GM21367 (cell line): ENCODE data around the gene PIMREG.

ENCODE experiments used
- ATAC-seq: cut with Tn5 transposase; IDR thresholded peaks from one replicate; pipeline ENCODE4 v1.9.1; 2021; ENCODE audit not compliant: unreplicated experiment

The PIMREG gene

GRCh38 chr17:6496640-6497441 is 52.6 kb downstream of the PIMREG start:
- no peak for ATAC-seq

DNA sequence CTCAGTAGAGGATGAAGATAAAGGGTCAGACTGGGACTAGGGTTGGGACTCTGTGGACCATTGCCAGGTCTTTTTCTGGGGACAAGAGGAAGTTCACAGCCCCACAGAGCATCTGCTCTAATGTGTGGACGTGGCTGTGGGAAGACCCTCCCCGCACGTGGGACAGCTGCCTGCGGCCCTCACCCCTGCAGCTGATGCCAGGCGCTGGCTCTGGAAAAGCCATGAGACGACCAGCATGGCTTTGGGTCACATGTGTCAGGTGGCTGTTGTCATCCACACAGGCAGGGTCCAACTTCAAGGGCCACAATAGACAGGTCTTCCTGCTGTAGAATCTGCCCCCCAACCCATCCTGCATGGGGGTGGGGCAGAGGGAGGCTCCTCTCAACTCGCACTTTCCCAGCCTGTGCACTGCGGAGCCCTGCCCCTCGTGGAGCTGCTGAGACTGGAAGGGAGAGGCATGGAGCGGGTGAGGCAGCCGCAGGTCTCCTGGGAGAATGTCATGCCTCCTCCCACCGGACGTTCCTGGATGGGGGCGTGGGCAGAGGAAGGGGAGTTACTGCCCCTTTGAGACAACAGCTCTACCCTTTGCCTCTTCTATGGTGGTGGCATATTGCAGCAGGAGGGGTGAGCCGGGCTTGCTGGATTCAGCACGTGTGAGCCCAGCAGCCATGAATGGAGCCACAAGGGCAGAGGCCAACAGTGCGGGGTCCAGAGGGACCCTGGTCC is 53.4 kb downstream of the PIMREG start:
- no peak for ATAC-seq

- no peak for ATAC-seq
These were observed 54.1 kb downstream of the PIMREG start for GRCh38 chr17:6498356-6498755.

DNA sequence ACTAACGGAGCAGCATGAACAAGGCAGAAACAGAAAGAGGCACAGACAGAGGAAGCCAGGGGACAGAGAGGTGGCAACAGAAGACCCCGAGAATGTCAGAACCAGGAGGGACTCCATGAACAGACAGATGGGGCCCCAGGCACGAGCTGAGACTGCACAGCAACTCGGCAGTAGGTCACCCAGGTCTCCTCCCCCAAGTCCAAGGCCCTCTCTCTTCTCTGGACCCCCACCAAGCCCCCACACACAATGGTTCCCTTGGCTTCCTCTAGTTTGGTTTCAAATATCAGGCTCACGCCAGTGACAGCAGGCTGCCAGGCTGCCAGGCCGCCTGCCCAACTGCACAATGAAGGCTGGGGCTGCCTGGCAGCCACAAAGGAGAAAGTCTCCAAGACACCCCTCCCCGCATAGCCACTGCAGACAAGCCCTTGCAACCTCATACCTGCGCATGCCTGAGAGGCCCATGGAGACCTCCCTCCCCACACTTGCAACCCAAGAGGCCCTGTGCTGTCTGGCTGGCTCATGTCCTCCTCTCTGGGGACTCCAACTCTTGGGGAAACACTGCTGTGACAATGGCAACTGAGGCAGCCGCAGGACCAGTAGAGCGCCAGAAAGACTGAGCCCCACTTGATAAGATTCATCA is 54.8 kb downstream of the PIMREG start:
- no peak for ATAC-seq
